Measurements from ENCODE around the gene MLLT3.

MLLT3 gene

DNA sequence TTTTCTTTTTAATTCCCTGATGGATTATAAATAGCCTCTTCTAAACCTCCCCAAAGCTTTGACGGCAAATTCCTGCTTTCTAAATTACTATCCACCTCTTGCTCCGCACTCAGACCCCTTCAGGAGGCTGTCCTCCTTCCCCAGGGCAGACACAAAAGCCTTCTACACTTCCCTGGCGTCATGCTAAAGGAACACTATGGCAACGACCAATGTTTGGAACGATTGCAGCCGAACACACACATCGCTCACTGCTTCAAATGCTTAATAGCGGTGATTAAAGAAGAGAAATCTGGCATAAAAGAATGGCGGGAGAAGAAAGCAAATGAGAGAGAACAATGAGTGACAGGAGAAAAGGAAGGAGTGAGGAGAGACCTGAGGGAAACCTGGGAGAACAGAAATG, 297.3 kb downstream of the MLLT3 start:
- no peak for DNase-seq

DNA sequence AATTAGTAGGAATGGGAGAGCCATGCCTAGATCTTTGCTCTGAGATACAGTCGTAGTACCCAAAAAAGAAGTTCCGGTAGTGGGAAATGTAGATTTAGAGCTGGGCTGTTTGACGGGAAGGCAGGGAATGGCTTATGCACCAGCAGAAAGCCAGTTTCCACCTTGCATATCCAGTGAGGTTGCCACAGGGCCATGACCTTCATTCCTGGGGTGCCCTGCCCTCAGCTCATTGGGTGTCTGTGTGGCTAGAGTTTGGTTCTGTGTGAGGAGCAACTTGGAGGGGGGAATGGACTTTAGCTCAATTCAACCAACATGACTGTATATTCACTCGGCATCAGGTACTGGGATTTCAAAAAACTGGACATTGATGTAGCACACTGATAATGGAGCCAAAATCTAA, 300.1 kb downstream of the MLLT3 start:
- DNase-seq, result no peak

DNA sequence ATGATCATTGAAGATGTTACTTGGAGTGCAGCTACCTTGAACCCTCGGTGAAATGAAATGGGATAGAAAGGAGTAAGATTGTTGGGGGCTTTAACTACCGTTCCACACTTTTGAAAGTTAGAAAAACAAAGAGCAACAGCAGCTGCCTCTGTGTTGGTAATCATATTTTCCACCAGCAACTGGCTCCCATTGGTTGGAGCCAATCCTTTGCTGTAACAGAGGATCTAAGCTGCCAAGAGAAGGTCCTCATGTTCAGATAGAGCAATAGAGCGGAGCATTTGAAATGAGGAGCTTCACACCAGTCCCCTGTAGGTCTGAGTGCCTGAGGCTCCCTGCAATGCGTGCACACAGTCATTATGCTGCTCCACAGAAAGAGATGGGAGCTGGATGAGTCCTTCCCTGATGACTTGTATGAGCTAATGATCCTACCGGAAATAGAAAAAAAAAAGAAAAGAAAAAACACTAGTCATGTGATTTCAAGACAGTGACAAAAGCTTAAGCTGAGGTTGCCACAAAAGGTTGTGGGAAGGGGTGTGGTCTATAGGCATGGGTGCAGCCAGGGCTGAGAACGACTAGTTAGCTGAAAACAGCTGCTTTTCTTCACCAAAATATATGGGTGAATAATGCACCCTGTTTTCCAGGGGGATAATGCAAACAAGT, 300.7 kb downstream of the MLLT3 start:
- DNase-seq, result no peak

DNA sequence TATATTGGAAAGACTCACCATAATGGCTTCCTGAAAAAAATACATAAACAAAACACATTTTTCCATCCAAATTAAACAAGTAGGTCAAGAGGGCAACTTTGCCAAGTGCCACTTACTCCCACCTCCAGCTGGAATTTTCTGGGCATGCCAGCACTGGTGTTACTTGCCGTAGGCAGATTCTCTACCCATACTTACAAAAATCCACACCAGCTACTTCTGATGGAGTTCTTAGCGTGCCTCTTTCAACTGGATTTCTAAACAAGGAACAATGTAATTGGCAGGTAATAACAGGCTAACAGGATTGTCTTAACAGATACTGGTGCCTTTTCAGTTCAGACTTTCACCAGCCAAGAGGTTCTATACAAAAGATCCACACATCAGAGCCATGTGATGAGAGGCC, 301.4 kb downstream of the MLLT3 start:
- no peak for DNase-seq

DNA sequence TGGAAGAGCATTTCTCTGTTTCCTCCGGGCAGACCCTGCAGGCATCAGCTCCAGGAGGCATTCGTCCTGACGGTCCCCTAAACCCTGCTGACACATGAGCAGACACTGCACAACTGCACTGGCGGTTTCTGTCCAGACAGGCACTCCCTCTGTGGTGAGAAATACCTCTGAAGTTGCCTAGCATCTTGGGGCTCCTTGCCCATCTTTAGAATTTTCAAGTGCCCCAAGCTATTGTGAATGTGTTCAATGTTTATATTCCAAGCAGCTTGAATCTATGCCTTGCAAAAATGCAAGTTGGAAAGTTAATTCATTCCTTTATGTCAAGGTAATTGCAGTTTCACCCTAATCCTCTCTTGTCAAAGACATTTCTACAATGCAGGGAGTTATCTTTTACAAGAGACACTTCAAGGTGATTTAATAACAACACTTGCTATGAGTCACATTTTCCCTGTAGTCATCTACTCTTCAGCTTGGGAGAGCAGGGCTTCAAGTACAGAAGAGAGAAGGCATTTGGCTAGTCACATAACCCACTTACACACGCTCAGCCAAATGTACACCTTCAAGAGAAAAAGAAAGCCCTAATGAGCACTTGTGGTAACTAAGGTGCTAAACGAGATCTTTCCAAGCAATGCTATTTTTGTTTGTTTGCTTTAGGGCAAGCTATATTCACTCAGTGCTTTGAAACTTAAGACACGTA, 302.5 kb downstream of the MLLT3 start:
- DNase-seq, result no peak

DNA sequence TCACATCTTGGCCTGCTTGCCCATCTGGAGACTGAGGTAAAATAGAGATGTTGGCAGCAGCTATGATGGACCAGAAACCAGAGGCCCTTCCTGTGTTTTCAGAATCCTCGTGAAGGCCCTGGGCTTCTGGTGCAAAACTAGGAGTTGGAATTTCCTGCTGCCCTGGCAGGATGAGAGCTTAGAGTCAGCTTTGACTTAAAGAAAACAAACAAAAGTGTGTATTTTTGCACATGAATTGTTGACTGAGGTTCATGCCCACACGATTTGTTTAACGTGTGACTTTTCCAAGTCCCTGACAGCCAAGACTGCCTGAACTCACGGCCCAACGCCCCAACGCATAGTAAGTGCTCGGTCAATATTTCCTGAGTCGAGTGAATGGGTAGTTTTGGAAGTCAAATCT, 303.1 kb downstream of the MLLT3 start:
- no peak for DNase-seq

DNA sequence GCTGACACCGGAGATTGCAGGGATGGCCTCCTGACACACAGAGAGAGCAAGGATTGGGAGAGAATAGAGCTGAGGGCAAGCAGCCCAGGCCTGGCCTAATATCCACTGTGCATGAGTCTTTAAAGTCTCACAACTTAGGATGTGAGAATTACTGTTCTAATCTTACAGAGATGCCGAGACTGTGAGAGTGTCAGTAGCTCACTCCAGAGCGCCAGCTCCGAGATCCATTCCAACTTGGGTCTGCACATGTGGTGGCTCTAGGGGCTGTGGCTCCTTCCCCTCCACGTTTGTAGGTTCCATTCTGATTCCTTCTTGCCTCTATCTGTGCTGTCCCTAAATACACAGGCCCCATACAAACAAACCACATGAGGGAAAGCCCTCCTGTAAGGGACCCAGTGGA, 304.6 kb downstream of the MLLT3 start:
- DNase-seq, result no peak

DNA sequence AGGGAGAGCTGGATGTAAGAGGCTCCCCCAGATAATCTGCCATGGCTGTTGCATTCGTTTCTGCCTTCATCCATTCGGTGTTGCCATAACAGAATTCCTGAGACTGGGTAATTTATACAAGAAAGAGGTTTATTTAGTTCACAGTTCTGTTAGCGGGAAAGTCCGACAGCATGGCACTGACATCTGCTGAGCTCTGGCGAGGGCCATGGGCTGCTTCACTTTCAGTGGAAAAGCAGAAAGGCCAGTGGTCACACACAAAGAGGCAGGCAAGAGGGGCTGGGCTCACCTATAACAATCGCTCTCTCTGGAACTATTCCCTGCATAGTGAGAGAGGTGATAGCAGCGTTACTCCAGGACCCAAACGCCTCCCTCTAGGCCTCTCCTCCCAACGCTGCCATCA, 305.9 kb downstream of the MLLT3 start:
- DNase-seq, result no peak

DNA sequence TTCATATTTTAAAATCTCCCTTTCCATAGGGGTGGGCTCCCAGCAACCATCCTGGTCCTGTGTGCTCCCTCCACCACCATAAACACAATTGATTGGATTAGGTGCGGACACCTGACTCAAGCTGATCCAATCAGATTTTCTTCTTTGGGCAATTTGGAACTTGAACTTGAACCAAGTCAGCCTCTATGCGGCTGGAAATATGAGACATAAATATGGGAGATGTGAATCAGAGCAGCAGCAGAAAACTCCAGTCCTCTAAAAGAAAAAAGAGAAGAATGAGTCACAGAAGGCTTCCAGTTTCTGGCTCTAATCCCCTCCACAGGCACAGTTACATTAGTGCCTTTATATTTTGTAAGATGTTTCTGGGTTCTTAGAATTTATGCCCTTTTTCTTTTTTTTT, 306.6 kb downstream of the MLLT3 start:
- DNase-seq, result no peak

DNA sequence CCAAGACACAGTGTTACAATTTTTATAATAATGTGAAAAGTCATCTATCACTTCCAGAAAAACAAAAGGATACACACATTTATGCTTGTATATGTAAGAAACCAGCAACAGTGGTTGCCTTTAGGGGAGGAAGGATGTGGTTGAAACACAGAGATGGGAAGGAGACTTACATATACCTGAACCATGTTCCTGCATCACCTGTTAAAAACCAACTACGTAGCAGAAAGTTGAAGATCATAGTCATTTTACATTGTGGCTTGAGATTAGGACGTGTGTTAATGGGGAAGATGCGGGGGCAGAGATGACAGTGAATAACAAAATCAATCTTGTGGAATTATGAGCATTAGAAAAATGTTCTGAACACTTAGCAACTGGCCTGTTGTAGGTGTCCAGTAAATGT, 307.3 kb downstream of the MLLT3 start:
- no peak for DNase-seq

DNA sequence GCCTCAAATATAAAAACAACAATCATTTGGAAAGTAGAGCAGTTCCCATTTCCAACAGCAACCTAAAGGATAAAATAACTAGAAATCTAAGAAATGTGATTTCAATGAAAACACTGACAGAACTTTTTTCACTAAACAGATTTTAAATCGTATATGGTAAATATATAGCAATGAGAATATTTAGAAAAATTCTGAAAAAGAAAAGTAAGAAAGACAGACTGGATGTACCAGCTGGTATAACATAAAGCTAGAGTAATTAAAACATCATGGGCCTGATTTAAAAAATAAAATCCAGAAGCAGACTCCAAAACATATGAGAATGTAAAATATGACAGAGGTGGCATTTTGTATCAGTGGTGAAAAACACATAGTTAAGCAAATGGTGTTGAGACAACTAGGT, 308.9 kb downstream of the MLLT3 start:
- DNase-seq, result no peak

DNA sequence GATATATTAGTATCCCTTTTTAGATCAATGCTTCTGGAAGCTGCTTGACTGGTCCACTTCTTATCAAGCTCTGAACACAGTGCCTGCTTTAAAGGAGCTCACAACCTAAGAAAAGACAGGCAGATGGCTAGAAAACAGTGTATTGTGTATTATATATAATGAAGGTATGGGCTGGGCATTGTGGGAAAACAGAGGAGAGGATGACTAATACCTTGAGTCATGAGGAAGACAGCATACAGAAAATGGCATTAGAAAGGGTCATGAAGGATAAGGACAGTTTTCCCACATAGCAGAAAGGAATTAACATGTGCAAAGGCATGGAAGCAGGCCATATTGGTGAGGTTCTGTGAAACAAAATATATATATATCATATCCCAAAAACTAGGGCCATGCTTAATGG, 309.6 kb downstream of the MLLT3 start:
- no peak for DNase-seq

DNA sequence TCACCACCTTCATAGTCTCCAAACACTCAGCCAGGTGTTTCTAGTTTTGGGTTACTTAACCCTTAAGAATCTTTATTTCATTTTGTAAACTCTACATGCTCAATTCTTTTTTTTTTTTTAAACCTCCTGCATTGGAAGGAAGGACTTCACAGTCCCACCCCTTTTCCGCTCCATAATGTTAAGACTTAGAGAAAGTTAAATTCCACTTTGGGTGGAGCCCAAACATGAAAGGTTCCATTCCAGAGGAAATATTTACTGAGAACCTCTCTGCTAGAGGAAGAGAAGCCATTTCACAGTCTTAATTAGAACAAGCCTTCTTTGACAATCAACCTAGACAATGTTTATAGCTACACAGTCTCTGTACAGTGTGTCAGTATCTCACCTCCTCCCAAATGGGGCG, 312.3 kb downstream of the MLLT3 start:
- DNase-seq, result no peak

DNA sequence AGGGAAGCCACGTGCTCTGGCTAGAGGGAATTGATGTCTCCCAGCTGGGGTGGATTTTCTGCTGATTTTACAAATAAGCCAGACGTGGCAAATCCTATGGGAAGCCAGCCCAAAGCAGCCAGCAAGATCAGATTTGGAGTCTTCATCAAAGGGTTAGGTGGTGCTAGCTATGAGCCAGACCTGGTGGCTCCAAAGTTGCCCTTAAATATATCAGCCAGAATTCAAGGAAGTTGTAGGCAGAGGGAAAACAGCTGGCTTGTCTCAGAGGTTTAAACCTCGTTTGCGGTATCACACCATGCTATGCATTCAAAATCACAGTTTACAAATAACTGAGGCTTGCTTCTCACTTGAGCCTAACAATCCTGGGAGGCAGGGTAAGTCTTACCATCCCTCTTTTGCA, 313.2 kb downstream of the MLLT3 start:
- no peak for DNase-seq

DNA sequence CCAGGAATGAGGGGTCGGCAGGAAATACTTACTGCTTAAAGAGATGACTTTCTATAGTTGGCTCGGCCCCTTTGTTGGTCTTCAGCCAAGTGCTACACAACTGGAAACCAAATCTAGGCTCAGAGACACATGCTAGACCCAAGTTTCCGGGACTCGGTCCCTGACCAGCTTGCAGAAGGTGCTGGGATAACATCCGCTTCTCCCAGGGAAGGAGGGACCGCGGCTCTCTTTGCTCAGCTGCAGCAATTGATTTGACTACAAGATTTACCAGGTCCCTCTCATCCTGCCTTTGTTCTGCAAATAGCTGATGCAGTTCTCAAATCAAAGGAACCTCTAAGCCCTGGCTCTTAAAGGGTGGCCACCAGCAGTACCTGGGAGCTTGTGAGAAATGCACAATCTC, 314.7 kb downstream of the MLLT3 start:
- no peak for DNase-seq

DNA sequence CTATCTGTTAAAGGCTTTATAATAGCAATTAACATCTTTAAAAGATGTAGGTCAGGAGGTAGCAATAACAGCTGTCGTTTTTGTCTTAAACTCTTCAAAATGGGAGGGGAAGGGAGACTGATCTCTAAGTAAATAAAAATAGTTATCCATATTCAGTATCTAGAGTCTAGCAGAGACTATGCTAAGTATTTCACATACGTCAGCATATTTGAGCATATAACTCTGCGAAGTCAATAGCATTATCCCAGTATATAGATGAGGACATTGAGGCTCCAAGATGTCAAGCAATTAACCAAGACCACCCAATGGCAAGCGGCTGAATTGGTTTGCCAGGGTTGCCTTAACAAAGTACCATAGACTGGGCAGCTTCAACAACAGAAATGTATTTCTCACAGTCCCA, 316.8 kb downstream of the MLLT3 start:
- DNase-seq, result no peak

DNA sequence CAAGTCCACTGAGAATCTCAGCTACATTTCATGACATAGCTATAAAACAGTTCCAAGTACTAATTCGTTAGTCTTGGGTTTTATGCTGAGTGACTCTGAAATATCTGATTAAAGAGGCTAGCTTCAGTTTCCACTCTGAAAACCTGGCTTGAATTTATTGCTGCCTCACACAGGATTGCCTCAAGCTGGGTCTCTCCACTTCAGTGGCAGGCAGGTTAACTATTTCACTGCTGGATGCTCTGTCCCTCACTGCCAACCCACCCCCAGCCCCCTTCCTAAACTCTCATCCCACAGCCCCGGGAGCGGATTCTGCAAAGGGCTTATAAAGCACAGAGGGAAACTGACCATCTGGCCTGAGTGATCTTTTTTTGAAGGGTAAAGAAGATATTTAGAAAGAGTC, 318.3 kb downstream of the MLLT3 start:
- no peak for DNase-seq

DNA sequence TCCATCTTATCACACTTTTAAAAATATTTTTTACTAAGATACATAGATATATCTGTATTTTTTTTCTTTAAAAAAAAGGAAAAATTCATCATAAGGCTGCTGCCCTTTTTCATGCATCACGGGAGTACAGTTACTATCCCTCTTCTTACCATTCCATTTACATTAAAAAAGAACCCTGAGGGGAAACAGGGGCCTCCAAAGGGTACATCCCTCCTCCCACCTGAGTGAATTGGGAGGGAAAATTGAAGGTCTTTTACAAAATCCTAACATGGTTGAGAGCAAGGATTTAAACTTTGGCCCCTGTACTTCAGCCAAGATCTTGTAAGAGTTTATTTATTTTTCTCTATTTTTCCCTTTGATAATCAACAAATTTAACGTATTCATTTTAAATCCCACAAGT, 319.2 kb downstream of the MLLT3 start:
- DNase-seq, result no peak

DNA sequence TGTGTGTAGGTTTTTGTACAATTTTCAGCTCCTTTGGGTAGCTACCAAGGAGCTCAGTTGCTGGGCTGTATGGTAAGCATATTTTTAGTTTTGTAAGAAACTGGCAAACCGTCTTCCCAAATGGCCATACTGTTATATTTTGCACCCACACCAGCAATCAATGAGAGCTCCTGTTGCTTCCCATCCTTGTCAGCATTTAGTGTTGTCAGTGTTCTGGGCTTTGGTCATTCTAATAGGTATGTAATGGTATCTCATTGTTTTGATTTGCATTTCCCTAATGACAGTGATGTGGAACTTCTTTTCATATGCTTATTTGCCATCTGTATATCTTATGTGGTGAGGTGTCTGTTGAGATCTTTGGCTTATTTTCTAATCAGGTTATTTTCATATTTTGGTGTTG, 320.1 kb downstream of the MLLT3 start:
- DNase-seq, result no peak

DNA sequence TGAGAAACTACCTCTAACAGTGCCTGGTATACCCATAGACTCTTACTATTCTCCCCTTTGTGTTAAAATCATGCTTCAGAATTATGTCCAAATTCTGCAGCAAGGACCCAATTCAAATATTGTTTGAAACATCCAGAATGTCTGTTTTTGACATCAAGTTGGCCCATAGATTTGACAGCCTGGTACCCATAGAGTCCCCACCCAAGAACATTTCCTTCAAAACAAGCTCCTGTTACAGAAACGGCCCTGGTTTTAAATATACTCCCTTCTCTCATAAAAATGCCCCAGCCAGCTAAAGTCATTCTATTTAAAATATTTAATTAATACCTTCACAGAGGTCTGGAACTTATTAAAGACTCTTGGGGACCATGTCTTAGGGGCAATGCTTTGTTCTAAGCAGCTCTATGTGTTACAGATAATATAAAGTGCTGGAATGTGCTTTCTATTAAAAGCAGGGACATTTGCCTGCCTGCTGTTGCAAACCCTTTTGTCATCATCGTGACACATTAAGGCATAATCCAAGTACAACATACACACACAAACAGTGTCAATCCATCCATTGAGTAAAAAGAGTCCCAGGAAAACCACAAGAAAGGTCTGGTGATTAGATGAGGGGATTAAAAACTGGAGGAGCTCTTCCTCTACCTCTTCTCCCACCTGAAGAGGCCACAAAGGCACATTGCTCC, 321.7 kb downstream of the MLLT3 start:
- no peak for DNase-seq

DNA sequence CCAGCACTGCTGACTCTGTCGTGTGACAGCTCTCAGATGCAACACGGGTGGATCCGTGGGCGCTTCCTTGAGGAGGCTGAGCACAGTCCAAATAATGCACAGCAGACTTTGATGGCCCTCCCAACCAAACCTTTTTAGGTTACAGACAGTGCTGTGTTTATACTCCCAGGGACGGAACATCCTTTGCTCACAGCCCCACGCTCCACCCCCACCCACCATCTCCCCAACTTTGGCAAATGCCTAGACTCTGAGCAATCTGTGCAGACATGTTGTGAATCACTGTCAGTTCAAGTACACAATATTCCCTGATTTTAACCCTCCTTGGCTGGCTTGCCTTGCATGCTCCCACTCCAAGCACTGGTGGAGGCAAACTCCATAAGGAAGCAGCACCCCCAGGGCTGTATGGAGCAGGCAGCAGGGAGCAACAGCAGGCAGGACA, 324.6 kb downstream of the MLLT3 start:
- DNase-seq, result no peak

DNA sequence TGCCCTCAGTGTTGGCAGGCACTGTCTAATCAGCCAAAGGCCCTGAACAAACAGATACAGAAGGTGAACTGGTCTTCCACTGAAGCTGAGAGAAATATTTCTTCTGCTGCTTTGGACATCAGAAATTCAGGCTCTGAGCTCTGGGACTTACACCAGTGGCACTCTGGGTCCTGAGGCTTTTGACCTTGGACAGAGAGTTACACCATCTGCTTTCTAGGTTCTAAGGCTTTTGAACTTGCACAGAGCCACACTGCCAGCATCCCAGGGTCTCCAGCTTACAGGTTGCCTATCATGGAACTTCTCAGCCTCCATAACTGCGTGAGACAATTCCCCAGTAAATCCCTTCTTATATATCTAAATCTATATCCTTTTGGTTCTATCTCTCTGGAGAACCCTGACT, 326.7 kb downstream of the MLLT3 start:
- no peak for DNase-seq

DNA sequence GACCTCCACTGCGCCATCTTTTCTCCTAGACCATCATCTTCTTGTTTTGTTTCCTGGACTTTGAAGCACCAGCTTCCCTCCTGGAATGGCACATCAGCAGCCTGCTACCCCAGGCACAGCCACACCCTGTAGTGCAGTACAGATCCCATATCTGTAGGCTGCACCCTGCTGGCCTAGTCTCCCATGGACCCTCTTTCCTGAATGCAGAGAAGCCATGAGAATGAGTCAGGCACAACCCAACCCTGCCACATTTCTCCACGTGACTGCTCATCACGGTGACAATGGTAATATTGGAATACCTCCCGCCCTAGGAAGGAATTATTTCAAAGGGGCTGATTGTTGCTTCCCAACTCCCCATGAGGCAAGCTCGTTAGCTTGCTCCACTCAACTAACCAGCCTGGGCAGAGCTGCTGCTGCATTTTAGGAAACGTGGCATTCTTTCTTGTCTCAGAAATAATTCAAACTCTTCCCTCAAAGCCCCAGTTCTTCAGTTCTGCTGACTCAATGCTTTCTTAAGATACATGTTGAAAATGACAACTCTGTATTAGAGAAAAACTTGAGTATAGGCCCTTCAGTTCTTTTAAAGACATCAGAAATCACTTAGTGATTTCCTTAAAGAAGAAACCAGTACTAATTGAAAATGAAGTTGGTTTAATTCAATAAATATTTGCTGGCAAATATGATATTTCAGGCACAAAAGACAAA, 328.1 kb downstream of the MLLT3 start:
- DNase-seq, result no peak

DNA sequence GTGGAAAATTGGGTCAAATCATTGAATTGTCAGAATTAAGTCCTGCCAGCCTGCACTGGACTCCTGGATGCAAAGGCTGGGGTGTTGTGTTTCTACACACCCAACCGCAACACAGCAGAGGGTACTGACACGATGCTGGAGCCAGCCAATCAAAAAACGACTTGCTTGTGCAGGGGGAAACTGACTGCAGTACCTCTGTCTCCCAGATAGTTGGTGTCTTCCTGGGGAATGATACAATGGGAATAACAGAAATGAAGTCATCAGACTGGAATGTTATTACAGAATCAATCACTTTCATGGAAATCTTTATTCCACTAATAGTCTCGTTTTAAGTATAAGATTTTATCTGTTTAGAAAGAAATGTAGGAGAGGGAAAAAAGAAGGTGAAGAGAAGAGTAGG, 330.3 kb downstream of the MLLT3 start:
- no peak for DNase-seq
